ENCODE data around the gene TRIM27. TPM values are rescaled to one million over a fixed set of nuclear protein-coding genes. Genes with fewer than 3 reads are reported as not detected.
"Not testable (repeated sequence)": the region's sequence is repeated elsewhere in the genome, so short reads cannot be mapped to it uniquely, and the experiment has no call there.

TRIM27 gene
- total RNA-seq, 1 donor from 2014 or later: 91.8 TPM

DNA sequence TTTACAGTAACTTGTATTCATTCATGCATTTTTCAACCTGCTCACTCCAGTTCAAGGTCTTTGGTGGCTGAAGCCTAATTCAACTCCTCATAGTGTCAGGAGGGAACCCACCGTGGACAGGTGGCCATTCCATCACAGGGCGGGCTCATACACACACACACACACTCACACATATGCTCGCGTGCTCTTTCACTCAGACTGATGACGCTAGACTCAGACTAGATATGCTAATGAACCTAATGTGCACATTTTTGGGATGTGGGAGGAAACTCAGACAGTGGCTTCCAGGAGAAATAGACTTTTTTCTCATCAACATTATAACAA is 56.7 kb downstream of the TRIM27 start:
- Mint-ChIP-seq H3K4me3 (ENCODE audit: low read depth) (peak overlapping the region; percentile 82), H3K27me3 (peaks cover 9% of the 10 kb centered on the region), H3K27ac (peak overlapping the region; percentile 96), H3K36me3 (ENCODE audit: insufficient read depth) (peaks cover 7% of the 10 kb centered on the region), H3K4me1 (ENCODE audit: low read depth) (peaks cover 7% of the 10 kb centered on the region), H3K9me3 (ENCODE audit: low read depth) (peaks cover 6% of the 10 kb centered on the region)
- TF ChIP-seq, protein P1, sequence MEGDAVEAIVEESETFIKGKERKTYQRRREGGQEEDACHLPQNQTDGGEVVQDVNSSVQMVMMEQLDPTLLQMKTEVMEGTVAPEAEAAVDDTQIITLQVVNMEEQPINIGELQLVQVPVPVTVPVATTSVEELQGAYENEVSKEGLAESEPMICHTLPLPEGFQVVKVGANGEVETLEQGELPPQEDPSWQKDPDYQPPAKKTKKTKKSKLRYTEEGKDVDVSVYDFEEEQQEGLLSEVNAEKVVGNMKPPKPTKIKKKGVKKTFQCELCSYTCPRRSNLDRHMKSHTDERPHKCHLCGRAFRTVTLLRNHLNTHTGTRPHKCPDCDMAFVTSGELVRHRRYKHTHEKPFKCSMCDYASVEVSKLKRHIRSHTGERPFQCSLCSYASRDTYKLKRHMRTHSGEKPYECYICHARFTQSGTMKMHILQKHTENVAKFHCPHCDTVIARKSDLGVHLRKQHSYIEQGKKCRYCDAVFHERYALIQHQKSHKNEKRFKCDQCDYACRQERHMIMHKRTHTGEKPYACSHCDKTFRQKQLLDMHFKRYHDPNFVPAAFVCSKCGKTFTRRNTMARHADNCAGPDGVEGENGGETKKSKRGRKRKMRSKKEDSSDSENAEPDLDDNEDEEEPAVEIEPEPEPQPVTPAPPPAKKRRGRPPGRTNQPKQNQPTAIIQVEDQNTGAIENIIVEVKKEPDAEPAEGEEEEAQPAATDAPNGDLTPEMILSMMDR (IDR thresholded peaks at IDR 0.05; ENCODE audit: unreplicated experiment): no peak
- DNase-seq (ENCODE audit: low spot score, unreplicated experiment): no peak

DNA sequence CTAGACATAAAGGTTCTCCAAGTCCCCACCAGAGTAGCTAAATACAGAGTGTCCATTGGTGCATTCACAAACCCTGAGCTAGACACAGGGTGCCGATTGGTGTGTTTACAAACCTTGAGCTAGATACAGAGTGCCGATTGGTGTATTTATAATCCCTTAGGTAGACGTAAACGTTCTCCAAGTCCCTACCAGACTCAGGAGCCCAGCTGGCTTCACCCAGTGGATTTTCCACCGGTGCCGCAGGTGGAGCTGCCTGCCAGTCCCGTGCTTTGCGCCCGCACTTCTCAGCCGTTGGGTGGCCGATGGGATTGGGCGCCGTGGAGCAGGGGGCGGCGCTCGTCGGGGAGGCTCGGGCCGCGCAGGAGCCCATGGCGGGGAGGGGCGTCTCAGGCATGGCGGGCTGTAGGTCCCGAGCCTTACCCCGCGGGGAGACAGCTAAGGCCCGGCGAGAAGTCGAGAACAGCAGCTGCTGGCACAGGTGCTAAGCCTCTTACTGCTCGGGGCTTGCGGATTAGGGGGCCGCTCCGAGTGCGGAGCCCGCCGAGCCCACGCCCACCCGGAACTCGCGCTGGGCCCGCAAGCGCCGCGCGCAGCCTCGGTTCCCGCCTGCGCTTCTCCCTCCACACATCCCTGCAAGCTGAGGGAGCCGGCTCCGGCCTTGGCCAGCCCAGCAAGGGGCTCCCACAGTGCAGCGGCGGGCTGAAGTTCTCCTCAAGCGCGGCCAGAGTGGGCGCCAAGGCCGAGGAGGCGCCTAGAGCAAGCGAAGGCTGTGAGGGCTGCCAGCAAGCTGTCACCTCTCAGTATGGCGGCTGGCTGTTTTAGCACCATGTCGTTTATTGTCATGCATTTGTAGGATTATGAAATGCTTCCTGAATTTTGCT is 57.3 kb downstream of the TRIM27 start:
- not testable (repeated sequence) for H3K27me3 Mint-ChIP-seq; H3K9me3 Mint-ChIP-seq (ENCODE audit: low read depth); H3K36me3 Mint-ChIP-seq (ENCODE audit: insufficient read depth); H3K4me1 Mint-ChIP-seq (ENCODE audit: low read depth)
- TF ChIP-seq, protein P1 (IDR thresholded peaks at IDR 0.05; ENCODE audit: unreplicated experiment): peak; percentile 7
- DNase-seq (ENCODE audit: low spot score, unreplicated experiment): peak; percentile 59
- Mint-ChIP-seq H3K27ac (peak overlapping the region; percentile 96), H3K4me3 (ENCODE audit: low read depth) (peak overlapping the region; percentile 82)

DNA sequence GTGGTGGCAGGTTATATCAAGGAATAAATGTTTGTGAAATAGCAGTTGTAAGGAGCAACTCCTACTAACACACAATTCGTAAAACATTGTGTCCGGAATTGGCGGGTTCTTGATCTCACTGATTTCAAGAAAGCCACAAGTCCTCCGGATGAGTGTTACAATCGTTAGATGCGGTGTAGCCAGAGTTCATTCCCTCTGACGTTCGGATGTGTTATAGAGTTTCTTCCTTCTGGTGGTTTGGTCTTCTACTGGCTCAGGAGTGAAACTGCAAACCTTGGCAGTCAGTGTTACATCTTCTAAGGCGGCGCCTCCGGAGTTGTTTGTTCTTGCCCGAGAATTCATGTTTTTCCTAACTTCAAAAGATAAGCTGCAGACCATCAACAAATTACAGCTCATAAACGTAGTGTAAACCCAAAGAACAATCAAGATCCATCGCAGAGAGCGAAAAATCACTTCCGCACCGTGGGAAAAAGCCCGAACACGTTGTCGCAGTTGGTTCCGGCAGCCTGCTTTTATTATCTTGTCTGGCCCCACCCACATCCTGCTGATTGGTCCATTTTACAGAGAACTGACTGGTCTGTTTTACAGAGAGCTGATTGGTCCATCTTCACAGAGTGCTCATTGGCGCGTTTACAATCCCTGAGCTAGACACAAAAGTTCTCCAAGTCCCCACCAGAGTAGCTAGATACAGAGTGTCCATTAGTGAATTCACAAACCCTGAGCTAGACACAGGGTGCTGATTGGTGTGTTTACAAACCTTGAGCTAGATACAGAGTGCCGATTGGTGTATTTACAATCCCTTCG is 58.2 kb downstream of the TRIM27 start:
- H3K4me3 Mint-ChIP-seq (ENCODE audit: low read depth): peak overlapping the region; percentile 82
- H3K27ac Mint-ChIP-seq: peak overlapping the region; percentile 90
- TF ChIP-seq, protein P1 (IDR thresholded peaks at IDR 0.05; ENCODE audit: unreplicated experiment): no peak
- H3K36me3 Mint-ChIP-seq (ENCODE audit: insufficient read depth): peaks cover 7% of the 10 kb centered on the region
- DNase-seq (ENCODE audit: low spot score, unreplicated experiment): no peak
- peaks cover 6% of the 10 kb centered on the region for H3K9me3 Mint-ChIP-seq (ENCODE audit: low read depth)
- peaks cover 9% of the 10 kb centered on the region for H3K27me3 Mint-ChIP-seq
- peaks cover 7% of the 10 kb centered on the region for H3K4me1 Mint-ChIP-seq (ENCODE audit: low read depth)

DNA sequence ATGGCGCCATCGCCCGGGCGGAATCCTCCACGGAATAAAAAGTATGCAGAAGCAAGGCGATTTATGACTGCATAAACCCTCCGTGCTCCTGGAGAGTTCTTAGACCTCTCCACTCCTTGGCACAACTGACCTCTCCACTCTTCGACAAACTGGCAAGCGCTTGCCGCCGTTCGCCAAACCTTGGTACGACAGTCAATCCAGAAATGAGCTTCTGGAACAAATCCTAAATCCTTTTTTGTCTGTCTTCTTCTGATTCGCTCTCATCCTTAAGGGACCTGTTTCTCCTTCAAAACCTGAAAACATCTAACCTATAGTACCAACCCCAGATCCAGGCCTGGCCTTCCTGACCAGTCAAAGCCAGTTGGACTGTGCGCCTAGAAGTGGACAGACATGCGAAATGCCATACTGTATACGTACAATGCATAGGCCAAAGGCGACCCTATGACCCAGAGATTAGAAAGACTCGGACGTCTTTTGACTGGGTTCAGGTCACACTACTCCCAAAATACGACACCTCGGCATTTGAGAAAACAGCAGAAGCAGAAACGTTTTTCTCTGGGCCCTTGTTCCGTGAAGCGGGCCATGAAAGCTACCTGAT is 59.4 kb downstream of the TRIM27 start:
- Mint-ChIP-seq H3K4me1 (ENCODE audit: low read depth) (peaks cover 7% of the 10 kb centered on the region), H3K4me3 (ENCODE audit: low read depth) (peak overlapping the region; percentile 89), H3K27ac (peak overlapping the region; percentile 99), H3K36me3 (ENCODE audit: insufficient read depth) (peaks cover 7% of the 10 kb centered on the region), H3K27me3 (peaks cover 9% of the 10 kb centered on the region), H3K9me3 (ENCODE audit: low read depth) (peaks cover 6% of the 10 kb centered on the region)
- no peak for DNase-seq (ENCODE audit: low spot score, unreplicated experiment)
- TF ChIP-seq, protein P1 (IDR thresholded peaks at IDR 0.05; ENCODE audit: unreplicated experiment): peak; percentile 32
